B cell (primary cell): ENCODE data around the gene PCTP. TPM values are rescaled to one million over a fixed set of nuclear protein-coding genes. Genes with fewer than 3 reads are reported as not detected.

ENCODE experiments used
- ATAC-seq: fragments of 200-7000 bp; cut with Tn5 transposase; one replicate; pipeline ENCODE4 v1.10.0; 2021; ENCODE audit warnings: low read depth, mild to moderate bottlenecking, moderate number of reproducible peaks, moderate library complexity
- CTCF ChIA-PET: fragments of 350-600 bp; sonication (Branson Sonifier 250); formaldehyde crosslinking; loops from one replicate; lab custom pipeline; 2021; ENCODE audit warnings: antibody characterized with exemption, inconsistent platforms; lab: Charles Lee
- POLR2A ChIA-PET: fragments of 350-600 bp; sonication (Branson Sonifier 250); formaldehyde crosslinking; loops from one replicate; lab custom pipeline; 2021; ENCODE audit warnings: antibody characterized with exemption; lab: Charles Lee
- DNase-seq: peaks from one replicate; pipeline ENCODE4 v3.0.0; 2013
- H2AFZ ChIP-seq: 2 replicates; pipeline ENCODE4 v1.6.1; 2012; ENCODE audit warnings: mild to moderate bottlenecking, low read depth, low read length; ENCODE audit not compliant: insufficient read depth, poor library complexity, severe bottlenecking
- H3K27ac ChIP-seq, 2 donors: 1 replicate in 1 of 2; 2 replicates in 1 of 2; pipeline ENCODE4 v1.5.1; 2012 to 2013; ENCODE audit warnings: low read length in 2 of 2, mild to moderate bottlenecking in 2 of 2, moderate library complexity in 1 of 2
- H3K27me3 ChIP-seq, 4 experiments: fragments of 200-600 bp in 1 of 4; sonication (generic) in 1 of 4; replicated peaks in 1 of 4; 1 replicate in 2 of 4; 2 replicates in 2 of 4; pipeline versions ENCODE4 v1.6.1 to v1.7.0; 2013 to 2016; ENCODE audit warnings: low read length in 3 of 4, mild to moderate bottlenecking in 2 of 4, mixed read lengths in 1 of 4, moderate library complexity in 1 of 4; ENCODE audit not compliant: insufficient read depth in 4 of 4, control insufficient read depth in 3 of 4; ENCODE audit errors: control extremely low read depth in 1 of 4
- H3K36me3 ChIP-seq, 2 experiments: replicated peaks in 1 of 2; 1 replicate in 1 of 2; 2 replicates in 1 of 2; pipeline versions ENCODE4 v1.6.1 to v1.7.1; 2013; ENCODE audit warnings: low read length in 1 of 2; ENCODE audit not compliant: insufficient read depth in 2 of 2, control insufficient read depth in 1 of 2; ENCODE audit errors: control extremely low read depth in 1 of 2, extremely low read depth in 1 of 2
- H3K4me1 ChIP-seq, 2 donors: fragments of 200-600 bp in 1 of 2; sonication (generic) in 1 of 2; 1 replicate in 1 of 2; 2 replicates in 1 of 2; pipeline versions ENCODE4 v1.5.1 to v1.6.1; 2013 to 2017; ENCODE audit warnings: low read length in 2 of 2; ENCODE audit not compliant: control insufficient read depth in 2 of 2, insufficient read depth in 2 of 2
- H3K4me2 ChIP-seq: replicated peaks from 2 replicates; pipeline ENCODE3; 2012; ENCODE audit warnings: mild to moderate bottlenecking, low read depth, low read length; ENCODE audit not compliant: poor library complexity, severe bottlenecking
- H3K4me3 ChIP-seq, 5 experiments: fragments of 200-600 bp in 1 of 5; sonication (generic) in 1 of 5; 1 replicate in 3 of 5; 2 replicates in 2 of 5; pipeline versions ENCODE4 v1.5.1 to v1.7.0; 2011 to 2016; ENCODE audit warnings: low read length in 4 of 5, mild to moderate bottlenecking in 4 of 5, low read depth in 2 of 5, control low read depth in 1 of 5, moderate library complexity in 1 of 5; ENCODE audit not compliant: insufficient read depth in 1 of 5; ENCODE audit errors: control extremely low read depth in 1 of 5, extremely low read depth in 1 of 5
- H3K79me2 ChIP-seq: fragments of 200-600 bp; sonication (generic); one replicate; pipeline ENCODE4 v1.6.0; 2016; ENCODE audit warnings: low read length; ENCODE audit not compliant: control insufficient read depth, insufficient read depth
- H3K9ac ChIP-seq: fragments of 200-600 bp; sonication (generic); 2 replicates; pipeline ENCODE4 v1.6.1; 2017; ENCODE audit warnings: mild to moderate bottlenecking, low read length, moderate library complexity
- H3K9me3 ChIP-seq, 3 donors: one replicate each; pipeline versions ENCODE4 v1.6.1 to v1.7.1; 2013; ENCODE audit warnings: low read length in 2 of 3; ENCODE audit not compliant: control insufficient read depth in 2 of 3, insufficient read depth in 1 of 3; ENCODE audit errors: control extremely low read depth in 1 of 3
- H4K20me1 ChIP-seq: 2 replicates; pipeline ENCODE4 v1.6.0; 2012; ENCODE audit warnings: mild to moderate bottlenecking, low read length; ENCODE audit not compliant: insufficient read depth, control insufficient read depth, poor library complexity, severe bottlenecking
- H3K27ac Mint-ChIP-seq: one replicate; pipeline ENCODE4 v1.8.0; 2021; ENCODE audit warnings: mixed read lengths
- H3K27me3 Mint-ChIP-seq: one replicate; pipeline ENCODE4 v1.8.0; 2021; ENCODE audit warnings: mixed read lengths
- H3K4me1 Mint-ChIP-seq: one replicate; pipeline ENCODE4 v1.8.0; 2021; ENCODE audit warnings: mixed read lengths
- H3K4me3 Mint-ChIP-seq: one replicate; pipeline ENCODE4 v1.8.0; 2021; ENCODE audit warnings: mixed read lengths
- H3K9me3 Mint-ChIP-seq: one replicate; pipeline ENCODE4 v1.8.0; 2022; ENCODE audit warnings: mixed read lengths; ENCODE audit not compliant: insufficient read depth
- CTCF ChIP-seq: fragments of 200-600 bp; IDR thresholded peaks from one replicate; pipeline ENCODE4 v1.8.0; 2022; ENCODE audit warnings: antibody characterized with exemption, mild to moderate bottlenecking
- EZH2 ChIP-seq: IDR thresholded peaks from 2 replicates; pipeline ENCODE4 v1.6.1; 2012; ENCODE audit warnings: borderline replicate concordance, low read depth, mild to moderate bottlenecking, moderate library complexity, low read length; ENCODE audit not compliant: insufficient read depth, poor library complexity, severe bottlenecking
- WGBS: methylation state at CpG from one replicate; pipeline ENCODE4 v1.1.5; 2013; ENCODE audit warnings: missing lambda C conversion rate; ENCODE audit not compliant: insufficient coverage; 5-methylcytosine and 5-hydroxymethylcytosine counted together
- intact Hi-C: fragments of 100-400 bp; cut with micrococcal nuclease; formaldehyde crosslinking; loops from one replicate; pipeline ENCODE4 v1.10.0; 2022
- polyA plus RNA-seq: library from polyadenylated mRNA; depleted of rRNA; stranded (reverse); fragments of >200 nt; gene quantifications from 2 replicates; pipeline ENCODE4 v1.2.3, GENCODE V29; 2012
- total RNA-seq, 2 donors: library from RNA; stranded (reverse); fragments of 120-200 nt in 1 of 2; gene quantifications; 1 replicate in 1 of 2; 2 replicates in 1 of 2; pipeline versions ENCODE4 v1.2.3 to v1.2.4, GENCODE V29; 2013 to 2022

The PCTP gene
- total and polyA plus RNA-seq, 2 donors (not counting 1 experiment from before 2014, with no cell fraction given), result 3.2 to 9.0 TPM

GRCh38 chr17:55757659-55758058, 6.8 kb downstream of the PCTP start:
- Mint-ChIP-seq H3K4me1 (no peaks in the 10 kb centered on the region), H3K27ac (no peak overlapping the region), H3K27me3 (no peaks in the 10 kb centered on the region), H3K9me3 (no peaks in the 10 kb centered on the region), H3K4me3 (no peak overlapping the region)
- intact Hi-C loops, result no loop called here
- TF ChIP-seq EZH2 (no peak), CTCF (no peak)
- Histone ChIP-seq H3K9ac (no peak overlapping the region), H3K4me2 (no peak overlapping the region), H3K36me3 (no peaks in the 10 kb centered on the region), H3K79me2 (no peaks in the 10 kb centered on the region), H3K4me1 (no peaks in the 10 kb centered on the region), H4K20me1 (no peaks in the 10 kb centered on the region), H3K27ac (no peak overlapping the region), H3K4me3 (no peak overlapping the region), H3K9me3 (no peaks in the 10 kb centered on the region), H3K27me3 (no peaks in the 10 kb centered on the region), H2AFZ (no peak overlapping the region)
- ATAC-seq (no peak), DNase-seq (no peak)
- POLR2A ChIA-PET, result no interaction called here
- CTCF ChIA-PET, result no interaction called here
- no CpG with 5 or more reads among the region's 1 CpG for WGBS

GRCh38 chr17:55758171-55758570, 7.3 kb downstream of the PCTP start:
- H3K9ac ChIP-seq, result no peak overlapping the region
- H2AFZ ChIP-seq, result no peak overlapping the region
- H3K4me3 ChIP-seq, result no peak overlapping the region
- intact Hi-C loops, result no loop called here
- H3K4me1 ChIP-seq, result no peaks in the 10 kb centered on the region
- H3K27ac ChIP-seq, result no peak overlapping the region
- no peaks in the 10 kb centered on the region for H3K4me1 Mint-ChIP-seq
- ChIA-PET POLR2A (no interaction called here), CTCF (no interaction called here)
- no peak for DNase-seq
- no peak for ATAC-seq
- H3K27ac Mint-ChIP-seq, result no peak overlapping the region
- H3K4me2 ChIP-seq, result no peak overlapping the region
- H3K4me3 Mint-ChIP-seq, result no peak overlapping the region
- no peaks in the 10 kb centered on the region for H3K9me3 ChIP-seq
- H3K27me3 Mint-ChIP-seq, result no peaks in the 10 kb centered on the region
- H3K9me3 Mint-ChIP-seq, result no peaks in the 10 kb centered on the region
- no peaks in the 10 kb centered on the region for H3K79me2 ChIP-seq
- no peaks in the 10 kb centered on the region for H4K20me1 ChIP-seq
- no peak for TF ChIP-seq CTCF
- no peak for TF ChIP-seq EZH2
- no peaks in the 10 kb centered on the region for H3K27me3 ChIP-seq
- H3K36me3 ChIP-seq, result no peaks in the 10 kb centered on the region
